MM.1S (cell line): Measurements from ENCODE around the gene NOL4L.

Experiments used
- DNase-seq: peaks from one replicate; pipeline ENCODE4 v3.0.0-alpha.2; 2015
- H2AFZ ChIP-seq: fragments of 300-600 bp; sonication (generic); 2 replicates; pipeline ENCODE4 v1.6.0; 2016; ENCODE audit warnings: antibody characterized with exemption, low read length
- H3F3A ChIP-seq: fragments of 300-600 bp; sonication (generic); 2 replicates; pipeline ENCODE4 v1.6.1; 2016; ENCODE audit warnings: mild to moderate bottlenecking, antibody characterized with exemption, low read length, moderate library complexity, mixed read lengths; ENCODE audit not compliant: insufficient read depth
- H3K27ac ChIP-seq: fragments of 300-600 bp; sonication (generic); 2 replicates; pipeline ENCODE4 v1.5.1; 2016; ENCODE audit warnings: mild to moderate bottlenecking, low read length
- H3K27me3 ChIP-seq: fragments of 300-600 bp; sonication (generic); replicated peaks from 2 replicates; pipeline ENCODE4 v1.6.0; 2016; ENCODE audit warnings: low read length; ENCODE audit not compliant: insufficient read depth
- H3K36me3 ChIP-seq: fragments of 300-600 bp; sonication (generic); replicated peaks from 2 replicates; pipeline ENCODE4 v1.6.1; 2016; ENCODE audit warnings: mild to moderate bottlenecking, low read length, mixed read lengths; ENCODE audit not compliant: insufficient read depth
- H3K4me1 ChIP-seq: fragments of 300-600 bp; sonication (generic); 2 replicates; pipeline ENCODE4 v1.6.1; 2016; ENCODE audit warnings: low read length, mixed read lengths
- H3K4me2 ChIP-seq: fragments of 300-600 bp; sonication (generic); 2 replicates; pipeline ENCODE4 v1.6.0; 2016; ENCODE audit warnings: low read depth, low read length
- H3K4me3 ChIP-seq: fragments of 300-600 bp; sonication (generic); 2 replicates; pipeline ENCODE4 v1.5.1; 2016; ENCODE audit warnings: low read length, mixed read lengths
- H3K79me2 ChIP-seq: fragments of 300-600 bp; sonication (generic); 2 replicates; pipeline ENCODE4 v1.6.1; 2016; ENCODE audit warnings: mixed run types, low read length, mixed read lengths
- H3K9ac ChIP-seq: fragments of 300-600 bp; sonication (generic); 2 replicates; pipeline ENCODE4 v1.6.1; 2016; ENCODE audit warnings: low read length, mixed read lengths
- H3K9me2 ChIP-seq: fragments of 300-600 bp; sonication (generic); replicated peaks from 2 replicates; pipeline ENCODE4 v1.6.1; 2016; ENCODE audit warnings: mild to moderate bottlenecking, low read length, mixed read lengths; ENCODE audit not compliant: insufficient read depth
- H3K9me3 ChIP-seq: fragments of 300-600 bp; sonication (generic); replicated peaks from 2 replicates; pipeline ENCODE4 v1.6.1; 2016; ENCODE audit warnings: mild to moderate bottlenecking, low read length, mixed read lengths; ENCODE audit not compliant: insufficient read depth
- H4K20me1 ChIP-seq: fragments of 300-600 bp; sonication (generic); 2 replicates; pipeline ENCODE4 v1.6.1; 2016; ENCODE audit warnings: mild to moderate bottlenecking, low read length, moderate library complexity, mixed read lengths; ENCODE audit not compliant: insufficient read depth
- CTCF ChIP-seq: fragments of 300-600 bp; sonication (generic); IDR thresholded peaks from 2 replicates; pipeline ENCODE4 v1.5.1; 2016; ENCODE audit warnings: antibody characterized with exemption, low read length, mixed read lengths
- EZH2 ChIP-seq: fragments of 300-600 bp; sonication (generic); optimal IDR thresholded peaks from 2 replicates; pipeline ENCODE3; 2017; ENCODE audit warnings: low read depth, mild to moderate bottlenecking, antibody characterized with exemption, low read length, mixed read lengths
- EZH2phosphoT487 ChIP-seq: fragments of 300-600 bp; sonication (generic); IDR thresholded peaks from 2 replicates; pipeline ENCODE4 v1.6.1; 2018; ENCODE audit warnings: antibody characterized with exemption, low read length

Gene NOL4L

GRCh38 chr20:32563311-32564272 lies 21.5 kb downstream of the NOL4L start:
- Histone ChIP-seq H3K9ac (no peak overlapping the region), H3K27ac (no peak overlapping the region), H3K79me2 (no peaks in the 10 kb centered on the region), H3K36me3 (no peaks in the 10 kb centered on the region), H3K9me3 (no peaks in the 10 kb centered on the region), H3F3A (no peaks in the 10 kb centered on the region), H3K27me3 (no peaks in the 10 kb centered on the region), H3K4me1 (no peaks in the 10 kb centered on the region), H3K9me2 (no peaks in the 10 kb centered on the region), H3K4me3 (no peak overlapping the region), H4K20me1 (no peaks in the 10 kb centered on the region), H2AFZ (no peak overlapping the region), H3K4me2 (no peak overlapping the region)
- TF ChIP-seq EZH2phosphoT487: no peak
- TF ChIP-seq EZH2: no peak
- no peak for TF ChIP-seq CTCF
- no peak for DNase-seq

- H4K20me1 ChIP-seq: no peaks in the 10 kb centered on the region
- no peaks in the 10 kb centered on the region for H3K9me2 ChIP-seq
- no peak overlapping the region for H3K9ac ChIP-seq
- no peak overlapping the region for H3K4me3 ChIP-seq
- H3K9me3 ChIP-seq: no peaks in the 10 kb centered on the region
- H2AFZ ChIP-seq: no peak overlapping the region
- no peak overlapping the region for H3K27ac ChIP-seq
- TF ChIP-seq EZH2phosphoT487 (no peak), EZH2 (no peak), CTCF (no peak)
- H3K79me2 ChIP-seq: no peaks in the 10 kb centered on the region
- no peaks in the 10 kb centered on the region for H3K36me3 ChIP-seq
- H3K4me2 ChIP-seq: no peak overlapping the region
- no peaks in the 10 kb centered on the region for H3K27me3 ChIP-seq
- H3K4me1 ChIP-seq: no peaks in the 10 kb centered on the region
- H3F3A ChIP-seq: no peaks in the 10 kb centered on the region
- DNase-seq: no peak
Observed at GRCh38 chr20:32562495-32562911, 22.6 kb downstream of the NOL4L start.

GRCh38 chr20:32560989-32561830 lies 23.9 kb downstream of the NOL4L start:
- no peaks in the 10 kb centered on the region for H3K4me1 ChIP-seq
- no peak overlapping the region for H2AFZ ChIP-seq
- H3K27ac ChIP-seq: no peak overlapping the region
- H3K9me3 ChIP-seq: no peaks in the 10 kb centered on the region
- no peak overlapping the region for H3K9ac ChIP-seq
- H3K36me3 ChIP-seq: no peaks in the 10 kb centered on the region
- TF ChIP-seq EZH2phosphoT487 (no peak), CTCF (no peak), EZH2 (no peak)
- no peak for DNase-seq
- H3K4me3 ChIP-seq: no peak overlapping the region
- no peaks in the 10 kb centered on the region for H3K27me3 ChIP-seq
- H4K20me1 ChIP-seq: no peaks in the 10 kb centered on the region
- H3F3A ChIP-seq: no peaks in the 10 kb centered on the region
- no peaks in the 10 kb centered on the region for H3K9me2 ChIP-seq
- H3K4me2 ChIP-seq: no peak overlapping the region
- H3K79me2 ChIP-seq: no peaks in the 10 kb centered on the region
